Ishikawa (cell line): ENCODE results near the gene BANP.

ENCODE experiments used
- CEBPB ChIP-seq: IDR thresholded peaks from 2 replicates; pipeline ENCODE4 v1.6.1; 2012
- CREB1 ChIP-seq: IDR thresholded peaks from 2 replicates; pipeline ENCODE4 v1.6.1; 2012; ENCODE audit warnings: low read depth
- EGR1 ChIP-seq: IDR thresholded peaks from 2 replicates; pipeline ENCODE4 v1.6.1; 2012
- EP300 ChIP-seq: IDR thresholded peaks from 2 replicates; pipeline ENCODE4 v1.6.1; 2012; ENCODE audit warnings: borderline replicate concordance
- FOXM1 ChIP-seq: IDR thresholded peaks from 2 replicates; pipeline ENCODE4 v1.6.1; 2012; ENCODE audit warnings: low read depth, borderline replicate concordance
- MAX ChIP-seq: IDR thresholded peaks from 2 replicates; pipeline ENCODE4 v1.6.1; 2012
- NFIC ChIP-seq: IDR thresholded peaks from 2 replicates; pipeline ENCODE4 v1.6.1; 2012
- RAD21 ChIP-seq: IDR thresholded peaks from 2 replicates; pipeline ENCODE4 v1.6.1; 2012; ENCODE audit warnings: low read depth
- REST ChIP-seq: IDR thresholded peaks from 2 replicates; pipeline ENCODE4 v1.6.1; 2012; ENCODE audit warnings: low read depth, mild to moderate bottlenecking
- TAF1 ChIP-seq: IDR thresholded peaks from 2 replicates; pipeline ENCODE4 v1.6.1; 2012; ENCODE audit warnings: low read depth, mild to moderate bottlenecking
- TCF12 ChIP-seq: IDR thresholded peaks from 2 replicates; pipeline ENCODE4 v1.6.1; 2012; ENCODE audit warnings: low read depth
- TEAD4 ChIP-seq: IDR thresholded peaks from 2 replicates; pipeline ENCODE4 v1.6.1; 2012
- USF1 ChIP-seq: IDR thresholded peaks from 2 replicates; pipeline ENCODE4 v1.6.1; 2012
- YY1 ChIP-seq: IDR thresholded peaks from 2 replicates; pipeline ENCODE4 v1.6.1; 2012; ENCODE audit warnings: low read depth
- ZBTB7A ChIP-seq: IDR thresholded peaks from 2 replicates; pipeline ENCODE4 v1.6.1; 2012; ENCODE audit warnings: low read depth

BANP gene

GRCh38 chr16:88061346-88062110 is 110.3 kb downstream of the BANP start:
- no peak for TF ChIP-seq USF1
- no peak for TF ChIP-seq NFIC
- TF ChIP-seq TCF12, result no peak
- no peak for TF ChIP-seq TEAD4
- TF ChIP-seq YY1, result no peak
- no peak for TF ChIP-seq TAF1
- no peak for TF ChIP-seq RAD21
- no peak for TF ChIP-seq ZBTB7A
- no peak for TF ChIP-seq CEBPB

GRCh38 chr16:88062341-88063210 is 111.3 kb downstream of the BANP start:
- TF ChIP-seq YY1, result no peak
- TF ChIP-seq EGR1, result no peak
- no peak for TF ChIP-seq CEBPB
- peak; percentile 72 for TF ChIP-seq TEAD4

GRCh38 chr16:88063211-88063773 is 112.1 kb downstream of the BANP start:
- no peak for TF ChIP-seq CREB1

- TF ChIP-seq TEAD4 (no peak), FOXM1 (no peak), REST (no peak), MAX (no peak), RAD21 (no peak), ZBTB7A (no peak), CEBPB (no peak), NFIC (no peak), CREB1 (no peak), USF1 (no peak), TAF1 (no peak), TCF12 (no peak), YY1 (no peak)
These were observed 113.0 kb downstream of the BANP start for GRCh38 chr16:88064011-88064888.

- TF ChIP-seq YY1 (no peak), MAX (no peak), TCF12 (no peak), CREB1 (no peak), TEAD4 (no peak), TAF1 (no peak), REST (no peak), EP300 (no peak), CEBPB (no peak), FOXM1 (no peak), RAD21 (no peak), ZBTB7A (no peak), USF1 (no peak), EGR1 (no peak)
These were observed 113.9 kb downstream of the BANP start for GRCh38 chr16:88064889-88065746.
